ENCODE data around the gene FOLR1.
"Not testable (repeated sequence)": the region's sequence is repeated elsewhere in the genome, so short reads cannot be mapped to it uniquely, and the experiment has no call there.

FOLR1 gene

GRCh38 chr11:72191961-72192381 is at the start of gene FOLR1:
FOLR1 (plus strand) TSS chr11:72192140; CDS start chr11:72192174, 34 bp downstream.
- peak; percentile 7 for DNase-seq

GRCh38 chr11:72142543-72142942 is 49.4 kb upstream of the FOLR1 start:
- not testable (repeated sequence) for DNase-seq

- DNase-seq = peak; percentile 18
Observed at GRCh38 chr11:72144807-72145565, 47.0 kb upstream of the FOLR1 start.

GRCh38 chr11:72146625-72147024 is 45.3 kb upstream of the FOLR1 start:
- DNase-seq = no peak

GRCh38 chr11:72150882-72151281 is 41.1 kb upstream of the FOLR1 start:
- no peak for DNase-seq

GRCh38 chr11:72153874-72154273 is 38.1 kb upstream of the FOLR1 start:
- DNase-seq = not testable (repeated sequence)

- no peak for DNase-seq
Observed at GRCh38 chr11:72154816-72155215, 37.1 kb upstream of the FOLR1 start.

- no peak for DNase-seq
Observed at GRCh38 chr11:72155751-72156150, 36.2 kb upstream of the FOLR1 start.

GRCh38 chr11:72157131-72157530 is 34.8 kb upstream of the FOLR1 start:
- DNase-seq = no peak

- no peak for DNase-seq
Observed at GRCh38 chr11:72160319-72160718, 31.6 kb upstream of the FOLR1 start.

GRCh38 chr11:72162891-72163492 is 28.9 kb upstream of the FOLR1 start:
- DNase-seq = no peak

- not testable (repeated sequence) for DNase-seq
Observed at GRCh38 chr11:72164187-72164586, 27.8 kb upstream of the FOLR1 start.

- not testable (repeated sequence) for DNase-seq
Observed at GRCh38 chr11:72169046-72169555, 22.8 kb upstream of the FOLR1 start.

- DNase-seq = not testable (repeated sequence)
Observed at GRCh38 chr11:72169754-72170153, 22.2 kb upstream of the FOLR1 start.

- DNase-seq = not testable (repeated sequence)
Observed at GRCh38 chr11:72172043-72172442, 19.9 kb upstream of the FOLR1 start.

- DNase-seq = no peak
Observed at GRCh38 chr11:72173291-72173690, 18.6 kb upstream of the FOLR1 start.

- no peak for DNase-seq
Observed at GRCh38 chr11:72174302-72175070, 17.5 kb upstream of the FOLR1 start.

GRCh38 chr11:72177656-72178055 is 14.3 kb upstream of the FOLR1 start:
- no peak for DNase-seq

GRCh38 chr11:72179049-72179803 is 12.7 kb upstream of the FOLR1 start:
- no peak for DNase-seq

- no peak for DNase-seq
Observed at GRCh38 chr11:72179804-72180396, 12.0 kb upstream of the FOLR1 start.

- DNase-seq = not testable (repeated sequence)
Observed at GRCh38 chr11:72180892-72181552, 10.9 kb upstream of the FOLR1 start.

- not testable (repeated sequence) for DNase-seq
Observed at GRCh38 chr11:72181553-72181958, 10.4 kb upstream of the FOLR1 start.

Measured in eye (tissue), 1 donor.